ES-I3 (cell line): ENCODE measurements around the gene FLVCR2.
"Not testable (repeated sequence)": the region's sequence is repeated elsewhere in the genome, so short reads cannot be mapped to it uniquely, and the experiment has no call there.

Source experiments
- H3K36me3 ChIP-seq: 2 replicates; pipeline ENCODE4 v1.6.1; 2013; ENCODE audit warnings: mild to moderate bottlenecking, low read length, control low read depth, moderate library complexity; ENCODE audit not compliant: insufficient read depth
- H3K4me1 ChIP-seq: 2 replicates; pipeline ENCODE4 v1.6.1; 2013; ENCODE audit warnings: mild to moderate bottlenecking, control low read depth, low read length; ENCODE audit not compliant: insufficient read depth
- H3K9ac ChIP-seq: 2 replicates; pipeline ENCODE4 v1.6.1; 2013; ENCODE audit warnings: low read depth, mild to moderate bottlenecking, low read length, moderate library complexity
- H3K9me3 ChIP-seq: 2 replicates; pipeline ENCODE4 v1.6.1; 2013; ENCODE audit warnings: mild to moderate bottlenecking, low read length, moderate library complexity; ENCODE audit not compliant: control insufficient read depth, insufficient read depth

FLVCR2 gene

DNA sequence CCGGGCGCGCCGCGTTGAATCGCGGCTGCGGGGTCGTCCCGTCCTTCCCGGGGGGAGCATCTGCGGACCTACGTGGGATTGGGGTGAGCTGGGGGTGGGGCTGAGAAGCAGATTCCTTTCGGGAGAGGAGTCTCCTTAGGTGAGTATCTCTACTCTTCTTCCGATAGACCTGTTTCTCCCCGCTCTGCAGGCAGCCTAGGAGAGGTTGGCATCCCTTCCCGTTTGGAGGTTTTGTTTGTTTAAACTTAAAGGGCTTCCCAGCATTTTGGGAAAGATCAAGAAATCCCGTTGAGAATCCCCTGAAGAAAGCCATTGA lies 83.0 kb downstream of the FLVCR2 start:
- Histone ChIP-seq H3K9me3 (no peaks in the 10 kb centered on the region), H3K36me3 (no peaks in the 10 kb centered on the region), H3K4me1 (0 out of 2 replicates have a peak, but pooled peaks cover 4% of the 10 kb centered on the region), H3K9ac (peak overlapping the region; percentile 96)

DNA sequence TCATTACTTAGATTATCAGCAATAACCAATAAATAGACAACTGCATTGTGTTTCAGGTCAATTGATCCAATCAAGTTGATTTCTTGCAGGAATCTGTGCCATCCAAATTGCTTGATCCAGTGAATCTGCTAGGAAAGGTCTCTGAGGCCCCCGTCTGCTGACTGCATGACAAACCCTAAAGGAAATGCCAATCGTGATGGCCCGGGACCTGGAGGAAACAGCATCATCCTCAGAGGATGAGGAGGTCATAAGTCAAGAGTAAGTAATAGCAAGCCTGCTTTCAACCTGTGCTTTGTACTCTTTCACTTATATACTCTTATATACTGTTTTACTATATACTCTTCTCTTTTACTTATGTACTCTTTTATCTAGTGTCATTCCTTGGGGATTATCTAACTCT lies 84.5 kb downstream of the FLVCR2 start:
- H3K9ac ChIP-seq: no peak overlapping the region
- no peaks in the 10 kb centered on the region for H3K36me3 ChIP-seq
- 0 out of 2 replicates have a peak, but pooled peaks cover 4% of the 10 kb centered on the region for H3K4me1 ChIP-seq
- H3K9me3 ChIP-seq: no peaks in the 10 kb centered on the region

DNA sequence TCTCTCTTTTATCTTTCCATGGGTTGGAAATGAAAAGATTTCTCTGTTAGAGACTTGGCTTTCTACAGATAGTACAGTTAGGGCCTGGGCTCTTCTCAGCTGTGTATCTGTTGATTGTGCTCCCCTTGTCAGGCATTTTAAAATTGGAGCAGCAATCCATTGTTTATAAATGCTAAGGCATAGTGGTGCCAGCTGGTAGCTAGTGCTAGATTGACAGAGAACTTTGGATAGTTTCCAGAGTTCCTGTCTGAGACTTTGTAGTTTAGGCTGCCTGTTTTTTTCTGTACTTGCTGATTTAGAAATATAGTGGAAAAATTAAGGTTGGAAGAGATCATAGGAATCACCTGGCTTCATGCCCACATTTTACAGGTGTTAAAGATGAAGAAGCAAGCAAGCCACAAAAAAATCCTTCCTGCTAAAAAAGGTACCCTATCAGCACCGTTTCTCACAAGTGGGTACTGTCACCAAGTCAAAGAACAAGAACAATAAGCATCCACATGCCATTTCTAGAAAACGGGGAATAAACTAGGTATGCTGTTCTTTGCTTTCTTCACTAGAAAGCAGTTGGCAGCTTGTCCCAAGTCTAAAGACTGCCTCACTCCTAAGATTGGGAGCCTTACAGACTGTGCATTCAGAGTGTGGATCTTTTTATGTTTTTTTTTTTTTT lies 88.8 kb downstream of the FLVCR2 start:
- Histone ChIP-seq H3K36me3 (no peaks in the 10 kb centered on the region), H3K4me1 (0 out of 2 replicates have a peak, but pooled peaks cover 4% of the 10 kb centered on the region), H3K9ac (no peak overlapping the region), H3K9me3 (no peaks in the 10 kb centered on the region)

DNA sequence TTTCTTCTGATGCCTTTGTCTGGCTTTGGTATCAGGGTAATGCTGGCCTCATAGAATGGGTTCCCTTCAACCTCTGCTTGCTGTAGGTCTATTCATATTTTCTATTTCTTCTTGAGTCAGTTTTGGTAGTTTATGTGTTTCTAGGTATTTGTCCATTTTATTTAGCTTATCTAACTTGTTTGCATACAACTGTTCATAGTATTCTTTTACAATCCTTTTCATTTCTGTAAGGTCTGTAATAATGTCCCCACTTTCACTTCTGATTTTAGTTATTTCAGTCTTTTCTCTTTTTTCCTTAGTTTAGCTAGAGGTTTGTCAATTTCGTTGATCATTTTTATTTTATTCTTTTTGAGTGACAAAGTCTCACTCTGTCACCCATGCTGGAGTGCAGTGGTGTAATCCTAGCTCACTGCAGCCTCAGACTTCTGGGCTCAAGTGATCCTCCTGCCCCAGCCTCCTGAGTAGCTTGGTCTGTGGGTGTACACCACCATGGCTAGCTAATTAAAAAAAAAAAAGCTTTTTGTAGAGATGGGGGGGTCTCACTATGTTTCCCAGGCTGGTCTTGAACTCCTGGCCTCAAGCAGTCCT lies 94.3 kb downstream of the FLVCR2 start:
- Histone ChIP-seq H3K9ac (no peak overlapping the region), H3K9me3 (no peaks in the 10 kb centered on the region), H3K36me3 (no peaks in the 10 kb centered on the region), H3K4me1 (no peaks in the 10 kb centered on the region)

DNA sequence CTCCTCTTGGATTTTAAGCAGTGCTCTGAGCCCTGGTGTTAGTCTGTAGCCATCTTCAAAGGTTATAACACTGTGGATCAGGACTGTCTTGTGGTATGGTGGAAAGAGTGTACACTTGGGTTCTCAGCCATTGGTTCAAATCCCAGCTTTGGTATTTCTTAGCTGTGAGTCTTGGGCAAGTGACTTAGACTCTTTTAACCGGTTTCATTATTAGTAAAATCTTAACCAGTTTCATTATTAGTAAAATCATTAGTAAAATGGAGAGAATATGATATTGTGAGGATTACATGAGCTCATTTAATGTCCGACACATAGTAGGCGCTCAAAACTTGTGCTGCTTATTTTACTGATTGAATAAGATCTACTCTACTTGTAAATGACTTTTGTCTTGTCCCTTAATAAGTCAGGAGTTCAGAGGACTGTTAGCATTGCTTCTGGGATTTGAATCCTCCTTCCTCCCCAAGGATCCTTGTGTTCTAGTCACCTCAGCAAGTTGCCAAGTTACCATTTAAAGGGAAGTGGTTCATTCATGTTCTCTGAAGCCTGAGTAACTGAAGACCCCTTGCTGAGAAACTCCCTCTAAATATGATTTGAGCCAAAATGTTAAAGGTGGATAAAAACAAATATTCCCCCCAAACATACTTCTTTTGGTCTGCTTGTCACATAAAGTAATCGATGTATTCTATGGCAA lies 95.1 kb downstream of the FLVCR2 start:
- H3K36me3 ChIP-seq: no peaks in the 10 kb centered on the region
- H3K9me3 ChIP-seq: no peaks in the 10 kb centered on the region
- H3K9ac ChIP-seq: no peak overlapping the region
- no peaks in the 10 kb centered on the region for H3K4me1 ChIP-seq

DNA sequence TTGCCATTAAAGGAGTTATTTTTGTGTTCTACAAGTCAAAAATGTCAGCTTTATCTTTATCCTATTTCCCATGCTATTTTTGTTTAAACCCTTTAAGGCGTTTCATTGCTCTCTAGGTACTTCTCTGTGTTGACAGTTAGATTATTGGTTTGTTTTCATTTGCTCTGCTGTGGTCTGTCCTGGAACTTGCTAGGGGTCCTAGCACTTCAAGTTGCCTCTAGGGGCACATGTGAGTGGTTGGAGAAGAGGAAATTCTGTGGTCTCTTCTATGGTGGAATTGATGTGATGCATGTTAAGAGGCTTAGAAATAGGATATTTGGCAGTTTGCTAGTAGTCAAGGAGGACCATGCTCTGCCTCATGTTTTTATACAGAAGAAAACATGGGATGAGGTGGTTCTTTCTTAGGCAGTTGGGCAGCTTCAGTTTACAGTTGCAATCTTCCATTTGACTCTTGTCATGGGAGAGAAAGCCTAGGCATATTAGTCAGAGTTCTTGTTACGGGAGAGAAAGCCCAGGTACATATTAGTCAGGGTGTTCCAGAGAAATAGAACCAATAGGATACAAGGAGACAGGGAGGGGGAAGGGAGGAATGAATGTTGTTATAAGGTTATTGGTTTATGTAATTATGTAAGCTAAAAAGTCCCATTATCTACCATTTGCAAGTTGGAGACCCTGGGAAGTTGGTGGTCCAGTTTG lies 97.0 kb downstream of the FLVCR2 start:
- H3K9ac ChIP-seq: no peak overlapping the region
- H3K4me1 ChIP-seq: no peaks in the 10 kb centered on the region
- no peaks in the 10 kb centered on the region for H3K36me3 ChIP-seq
- H3K9me3 ChIP-seq: no peaks in the 10 kb centered on the region

DNA sequence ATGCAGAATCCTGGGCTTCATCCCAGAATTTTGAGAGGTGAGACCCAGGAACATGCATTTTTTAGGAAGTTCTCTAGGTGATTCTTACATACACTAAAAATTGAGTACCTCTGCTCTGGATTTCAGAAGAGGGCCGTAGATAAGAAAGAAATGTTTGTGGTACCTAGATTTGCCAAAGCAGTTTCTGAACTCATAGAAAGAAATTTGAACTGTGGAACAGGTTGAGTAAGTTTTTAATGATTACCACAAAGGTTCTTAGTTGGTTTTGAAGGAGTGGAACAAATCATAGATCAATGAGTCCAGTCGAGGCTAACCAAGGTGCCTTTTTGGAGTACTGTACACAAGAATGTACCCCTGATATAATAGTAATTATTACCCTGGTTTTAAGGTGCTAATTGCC lies 107.5 kb downstream of the FLVCR2 start:
- Histone ChIP-seq H3K4me1 (no peaks in the 10 kb centered on the region), H3K9ac (no peak overlapping the region), H3K36me3 (peaks cover 19% of the 10 kb centered on the region), H3K9me3 (no peaks in the 10 kb centered on the region)

DNA sequence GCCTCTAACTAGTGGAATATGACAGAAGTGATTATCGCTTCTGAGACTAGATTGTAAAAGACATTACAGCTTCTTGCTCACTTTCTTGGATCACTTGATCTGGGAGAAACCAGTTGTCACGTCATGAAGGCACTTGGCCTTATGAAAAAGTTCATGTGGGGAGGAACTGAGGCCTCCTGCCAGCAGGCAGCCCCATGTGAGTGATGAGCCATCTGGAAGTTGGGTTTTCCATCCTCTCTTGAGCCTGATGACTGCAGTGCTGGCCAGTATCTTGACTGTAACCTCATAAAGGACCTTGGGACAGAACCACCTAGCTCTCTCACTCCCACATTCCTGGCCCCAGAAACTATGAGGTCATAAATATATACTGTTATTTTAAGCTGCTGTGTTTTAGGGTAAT lies 110.6 kb downstream of the FLVCR2 start:
- H3K9me3 ChIP-seq: 0 out of 2 replicates have a peak, but pooled peaks cover 2% of the 10 kb centered on the region

DNA sequence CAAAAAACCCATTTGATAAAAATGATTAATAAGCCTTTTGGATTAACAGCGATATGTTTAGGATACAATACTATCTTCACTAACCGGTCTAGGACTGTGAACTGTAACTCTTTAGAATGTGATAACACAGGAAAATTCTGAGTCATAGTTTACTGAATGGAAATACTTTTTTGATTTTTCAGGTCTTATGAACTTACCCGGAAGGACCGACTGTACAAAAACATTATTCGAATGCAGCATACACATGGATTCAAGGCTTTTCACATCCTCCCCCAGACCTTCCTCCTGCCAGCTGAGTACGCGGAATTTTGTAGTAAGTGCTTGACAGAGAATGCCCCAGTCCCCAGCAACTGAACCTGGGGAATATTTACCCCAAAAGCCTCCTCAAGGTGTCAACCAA lies 111.6 kb downstream of the FLVCR2 start:
- no peak overlapping the region for H3K9ac ChIP-seq
- H3K4me1 ChIP-seq: no peaks in the 10 kb centered on the region
- peaks cover 11% of the 10 kb centered on the region; the same call in 1 of the 2 replicates for H3K36me3 ChIP-seq
- H3K9me3 ChIP-seq: 0 out of 2 replicates have a peak, but pooled peaks cover 2% of the 10 kb centered on the region

More for the DNA sequence above, 110.6 kb downstream of the FLVCR2 start:
- Histone ChIP-seq H3K4me1 (no peaks in the 10 kb centered on the region), H3K36me3 (peaks cover 8% of the 10 kb centered on the region; the same call in 1 of the 2 replicates), H3K9ac (no peak overlapping the region)

DNA sequence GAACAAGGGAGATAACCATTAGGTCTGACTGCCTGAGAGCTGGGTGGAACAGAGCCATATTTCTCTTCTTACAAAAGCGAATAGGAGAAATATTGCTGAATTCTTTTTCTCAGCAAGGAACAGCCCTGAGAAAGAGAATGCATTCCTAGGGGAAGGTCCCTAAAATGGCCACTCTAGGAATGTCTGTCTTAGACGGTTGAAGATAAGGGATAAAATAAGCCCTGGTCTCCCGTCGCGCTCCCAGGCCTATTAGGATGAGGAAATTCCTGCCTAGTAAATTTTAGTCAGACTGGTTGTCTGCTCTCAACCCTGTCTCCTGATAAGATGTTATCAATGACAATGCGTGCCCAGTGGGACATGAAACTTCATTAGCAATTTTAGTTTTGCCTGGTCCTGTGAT lies 116.6 kb downstream of the FLVCR2 start:
- peaks cover 11% of the 10 kb centered on the region; the same call in 1 of the 2 replicates for H3K36me3 ChIP-seq

DNA sequence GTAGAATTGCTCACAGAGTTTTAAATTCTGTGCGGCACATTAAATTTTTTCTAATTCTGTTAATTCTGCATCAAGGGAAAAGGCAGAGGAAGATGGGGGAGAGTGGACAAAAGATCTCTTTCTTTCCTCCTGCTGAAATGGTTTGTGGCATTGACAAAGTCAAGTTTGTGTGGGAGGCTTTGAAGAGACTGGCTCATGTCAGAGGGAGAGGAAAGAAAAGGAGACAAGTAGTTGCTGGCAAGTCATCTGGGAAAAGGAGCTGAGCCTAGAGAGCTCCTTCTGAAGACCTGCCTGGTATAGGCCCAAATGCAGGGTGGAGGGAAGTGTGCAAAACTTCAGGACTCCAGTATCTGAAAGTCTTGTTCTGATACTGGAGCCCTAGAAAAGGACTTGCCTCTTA lies 119.0 kb downstream of the FLVCR2 start:
- no peaks in the 10 kb centered on the region for H3K4me1 ChIP-seq
- no peak overlapping the region for H3K9ac ChIP-seq
- 0 out of 2 replicates have a peak, but pooled peaks cover 2% of the 10 kb centered on the region for H3K9me3 ChIP-seq
- peaks cover 13% of the 10 kb centered on the region; the same call in 1 of the 2 replicates for H3K36me3 ChIP-seq

More for the DNA sequence above, 116.6 kb downstream of the FLVCR2 start:
- not testable (repeated sequence) for H3K9ac ChIP-seq, H3K4me1 ChIP-seq, H3K9me3 ChIP-seq
